HEK293T (cell line): Measurements from ENCODE around the gene NXPE1.

Experiments
- ARNT ChIP-seq: fragments of 450-650 bp; IDR thresholded peaks from 2 replicates; pipeline ENCODE4 v1.6.1; 2017; ENCODE audit warnings: mild to moderate bottlenecking
- BHLHE40 ChIP-seq: fragments of 450-650 bp; IDR thresholded peaks from 2 replicates; pipeline ENCODE4 v1.6.1; 2016; ENCODE audit warnings: mild to moderate bottlenecking, moderate library complexity, borderline replicate concordance
- ELF4 ChIP-seq: fragments of 450-650 bp; IDR thresholded peaks from 2 replicates; pipeline ENCODE4 v1.6.1; 2017; ENCODE audit warnings: antibody characterized with exemption
- FOXA1 ChIP-seq: fragments of 450-650 bp; IDR thresholded peaks from 2 replicates; pipeline ENCODE4 v1.6.1; 2016; ENCODE audit warnings: mild to moderate bottlenecking
- FOXK2 ChIP-seq: fragments of 450-650 bp; IDR thresholded peaks from 2 replicates; pipeline ENCODE4 v1.6.1; 2016; ENCODE audit warnings: mild to moderate bottlenecking
- FOXM1 ChIP-seq: fragments of 450-650 bp; IDR thresholded peaks from 2 replicates; pipeline ENCODE4 v1.6.1; 2017; ENCODE audit warnings: mild to moderate bottlenecking, borderline replicate concordance
- HDGF ChIP-seq: fragments of 450-650 bp; IDR thresholded peaks from 2 replicates; pipeline ENCODE4 v1.6.1; 2017; ENCODE audit warnings: antibody characterized with exemption, borderline replicate concordance
- L3MBTL2 ChIP-seq: fragments of 450-650 bp; conservative IDR thresholded peaks from 2 replicates; pipeline ENCODE4 v1.6.1; 2016; ENCODE audit warnings: mild to moderate bottlenecking
- PKNOX1 ChIP-seq: fragments of 450-650 bp; IDR thresholded peaks from 2 replicates; pipeline ENCODE4 v1.6.1; 2016
- SP1 ChIP-seq: fragments of 450-650 bp; IDR thresholded peaks from 2 replicates; pipeline ENCODE4 v1.6.1; 2017
- SUZ12 ChIP-seq: fragments of 450-650 bp; IDR thresholded peaks from 2 replicates; pipeline ENCODE4 v1.6.1; 2016; ENCODE audit warnings: mild to moderate bottlenecking
- TARDBP ChIP-seq: fragments of 450-650 bp; IDR thresholded peaks from 2 replicates; pipeline ENCODE4 v1.6.1; 2016

DNA sequence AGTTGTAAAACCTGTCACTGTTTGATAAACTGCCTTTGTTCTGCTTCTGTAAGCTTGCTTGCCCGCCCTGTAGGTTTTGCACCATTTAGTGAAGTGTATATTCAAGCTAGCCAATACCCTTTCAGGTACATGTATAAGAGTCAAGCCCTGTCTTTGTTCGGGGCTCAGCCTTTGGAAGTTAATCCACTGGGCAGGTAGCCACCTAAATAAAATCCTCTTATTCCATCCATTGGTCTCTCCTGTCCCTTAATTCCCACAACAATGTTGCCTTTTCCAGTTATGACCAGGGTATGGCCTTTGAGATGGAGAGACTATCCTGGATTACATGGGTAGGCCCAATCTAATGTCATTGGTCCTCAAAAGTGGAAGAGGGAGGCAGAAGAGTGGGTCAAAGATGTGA, 34.0 kb downstream of the NXPE1 start:
- TF ChIP-seq FOXM1 (no peak), FOXK2 (no peak), ELF4 (no peak), HDGF (no peak), TARDBP (no peak), SUZ12 (no peak), ARNT (no peak), SP1 (no peak), L3MBTL2 (no peak), FOXA1 (no peak), BHLHE40 (no peak), PKNOX1 (no peak)
